Measurements from ENCODE around the gene S100A9.

Gene S100A9

DNA sequence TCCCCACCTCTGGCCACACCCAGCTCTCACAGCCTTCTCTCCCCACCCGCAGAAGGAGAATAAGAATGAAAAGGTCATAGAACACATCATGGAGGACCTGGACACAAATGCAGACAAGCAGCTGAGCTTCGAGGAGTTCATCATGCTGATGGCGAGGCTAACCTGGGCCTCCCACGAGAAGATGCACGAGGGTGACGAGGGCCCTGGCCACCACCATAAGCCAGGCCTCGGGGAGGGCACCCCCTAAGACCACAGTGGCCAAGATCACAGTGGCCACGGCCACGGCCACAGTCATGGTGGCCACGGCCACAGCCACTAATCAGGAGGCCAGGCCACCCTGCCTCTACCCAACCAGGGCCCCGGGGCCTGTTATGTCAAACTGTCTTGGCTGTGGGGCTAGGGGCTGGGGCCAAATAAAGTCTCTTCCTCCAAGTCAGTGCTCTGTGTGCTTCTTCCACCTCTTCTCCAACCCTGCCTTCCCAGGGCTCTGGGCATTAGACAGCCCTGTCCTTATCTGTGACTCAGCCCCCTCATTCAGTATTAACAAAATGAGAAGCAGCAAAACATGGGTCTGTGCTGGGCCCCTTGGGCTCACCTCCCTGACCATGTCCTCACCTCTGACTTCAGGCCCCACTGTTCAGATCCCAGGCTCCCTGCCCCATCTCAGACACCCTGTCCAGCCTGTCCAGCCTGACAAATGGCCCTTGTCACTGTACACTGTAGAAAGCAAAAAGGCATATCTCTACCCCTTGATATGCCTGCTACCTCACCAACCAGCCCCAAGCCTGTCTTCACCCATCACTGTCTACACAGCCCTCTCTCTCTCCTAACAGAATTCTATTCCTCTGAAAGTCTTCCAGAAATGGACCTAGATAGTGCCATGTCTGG is 3.2 kb downstream of the S100A9 start:
- H3K27me3 ChIP-seq (replicated peaks; ENCODE audit: control insufficient read depth, insufficient read depth, low read length) = no peaks in the 10 kb centered on the region; the same call in none of the 2 replicates
- no peak for DNase-seq (ENCODE audit: extremely low read depth, insufficient read length)
- H3K4me3 ChIP-seq (replicated peaks; ENCODE audit: low read depth, low read length) = no peak overlapping the region
- TF ChIP-seq, protein P1, sequence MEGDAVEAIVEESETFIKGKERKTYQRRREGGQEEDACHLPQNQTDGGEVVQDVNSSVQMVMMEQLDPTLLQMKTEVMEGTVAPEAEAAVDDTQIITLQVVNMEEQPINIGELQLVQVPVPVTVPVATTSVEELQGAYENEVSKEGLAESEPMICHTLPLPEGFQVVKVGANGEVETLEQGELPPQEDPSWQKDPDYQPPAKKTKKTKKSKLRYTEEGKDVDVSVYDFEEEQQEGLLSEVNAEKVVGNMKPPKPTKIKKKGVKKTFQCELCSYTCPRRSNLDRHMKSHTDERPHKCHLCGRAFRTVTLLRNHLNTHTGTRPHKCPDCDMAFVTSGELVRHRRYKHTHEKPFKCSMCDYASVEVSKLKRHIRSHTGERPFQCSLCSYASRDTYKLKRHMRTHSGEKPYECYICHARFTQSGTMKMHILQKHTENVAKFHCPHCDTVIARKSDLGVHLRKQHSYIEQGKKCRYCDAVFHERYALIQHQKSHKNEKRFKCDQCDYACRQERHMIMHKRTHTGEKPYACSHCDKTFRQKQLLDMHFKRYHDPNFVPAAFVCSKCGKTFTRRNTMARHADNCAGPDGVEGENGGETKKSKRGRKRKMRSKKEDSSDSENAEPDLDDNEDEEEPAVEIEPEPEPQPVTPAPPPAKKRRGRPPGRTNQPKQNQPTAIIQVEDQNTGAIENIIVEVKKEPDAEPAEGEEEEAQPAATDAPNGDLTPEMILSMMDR (IDR thresholded peaks at IDR 0.05; ENCODE audit: insufficient read depth, low read length, poor library complexity, severe bottlenecking) = no peak
- H3K36me3 ChIP-seq (ENCODE audit: control insufficient read depth, insufficient read depth, low read length) = no peaks in the 10 kb centered on the region

DNA sequence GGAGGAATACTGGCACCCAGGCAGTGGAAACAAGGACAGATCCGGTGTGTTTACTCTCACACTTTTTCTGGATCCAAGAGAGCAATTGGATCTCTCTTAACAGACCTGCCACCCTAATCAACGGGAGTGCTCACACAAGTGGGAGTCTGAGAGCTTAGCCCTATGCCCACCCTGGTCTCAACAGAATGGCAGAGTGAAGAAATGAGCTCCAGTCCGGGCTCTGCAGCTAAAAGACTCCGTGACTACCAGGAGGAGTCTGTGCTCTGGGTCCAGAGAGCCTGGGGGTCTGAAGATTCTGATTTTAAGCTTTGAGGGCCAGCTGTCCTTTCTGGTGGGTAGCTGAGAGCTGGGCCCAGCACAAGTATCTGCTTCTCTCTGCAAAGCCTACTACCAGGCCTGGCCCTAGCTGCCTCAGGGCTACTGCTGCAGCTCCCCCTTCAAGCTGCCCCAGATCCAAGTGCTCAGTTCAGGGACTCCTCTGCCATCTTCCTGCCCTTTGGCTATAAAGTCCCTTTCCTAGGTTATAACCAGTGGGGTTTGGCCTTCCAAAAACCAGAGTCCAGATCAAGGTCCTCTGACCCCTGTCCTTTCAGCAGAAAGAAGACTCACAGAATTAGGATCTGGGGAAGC is 3.9 kb downstream of the S100A9 start:
- Histone ChIP-seq H3K36me3 (ENCODE audit: control insufficient read depth, insufficient read depth, low read length) (no peaks in the 10 kb centered on the region), H3K27me3 (replicated peaks; ENCODE audit: control insufficient read depth, insufficient read depth, low read length) (no peaks in the 10 kb centered on the region; the same call in none of the 2 replicates), H3K4me3 (replicated peaks; ENCODE audit: low read depth, low read length) (no peak overlapping the region)
- TF ChIP-seq, protein P1 (IDR thresholded peaks at IDR 0.05; ENCODE audit: insufficient read depth, low read length, poor library complexity, severe bottlenecking) = no peak
- DNase-seq (ENCODE audit: extremely low read depth, insufficient read length) = no peak

DNA sequence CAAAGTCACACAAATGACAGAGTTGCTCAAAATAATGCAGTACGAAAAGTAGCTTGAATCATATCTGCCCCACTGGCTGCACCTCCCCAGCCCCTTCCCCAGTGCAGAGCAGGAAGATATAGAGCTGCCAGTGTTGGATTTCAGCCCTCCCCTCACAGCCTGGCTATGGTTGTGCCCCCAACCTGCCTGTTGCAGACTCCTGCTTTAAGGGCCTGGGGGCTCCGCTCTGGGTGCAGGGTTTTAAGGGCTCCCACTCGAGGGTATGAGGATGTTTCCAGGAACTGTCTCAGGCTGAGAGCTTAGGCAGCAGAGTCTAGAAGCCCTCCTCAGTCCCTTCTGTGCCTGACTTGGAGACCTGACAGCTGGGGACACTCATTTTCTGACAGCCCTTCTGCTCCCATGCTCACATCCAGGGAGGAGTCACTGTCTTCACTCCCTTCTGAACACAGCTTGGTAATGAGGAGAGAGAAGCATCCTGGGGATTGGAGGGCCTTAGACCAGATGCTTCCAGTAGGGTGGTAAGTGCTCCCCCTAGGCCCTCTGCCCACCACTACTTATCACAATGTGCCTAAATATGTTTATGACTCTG is 4.6 kb downstream of the S100A9 start:
- TF ChIP-seq, protein P1 (IDR thresholded peaks at IDR 0.05; ENCODE audit: insufficient read depth, low read length, poor library complexity, severe bottlenecking) = no peak
- Histone ChIP-seq H3K36me3 (ENCODE audit: control insufficient read depth, insufficient read depth, low read length) (no peaks in the 10 kb centered on the region), H3K27me3 (replicated peaks; ENCODE audit: control insufficient read depth, insufficient read depth, low read length) (no peaks in the 10 kb centered on the region; the same call in 1 of the 2 replicates), H3K4me3 (replicated peaks; ENCODE audit: low read depth, low read length) (no peak overlapping the region)
- no peak for DNase-seq (ENCODE audit: extremely low read depth, insufficient read length)

DNA sequence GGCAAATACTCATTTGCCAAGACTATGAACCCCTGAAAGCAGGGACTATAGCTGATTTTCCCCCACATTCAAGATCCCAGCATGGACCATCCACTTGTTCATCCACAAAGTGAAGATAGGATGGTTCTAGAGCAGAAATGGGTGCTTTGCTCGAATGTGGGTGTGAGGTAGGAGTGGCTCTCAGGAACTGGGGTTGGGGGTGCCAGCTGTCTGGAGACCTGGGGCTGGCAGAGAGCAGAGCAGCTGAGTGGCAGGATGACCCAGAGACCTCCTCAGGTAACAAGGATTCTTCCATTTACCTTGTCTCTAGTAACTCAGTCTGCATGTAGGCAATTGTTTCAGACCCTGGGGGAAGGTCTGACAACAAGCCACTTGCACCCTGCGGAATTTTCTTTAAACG is 6.0 kb downstream of the S100A9 start:
- DNase-seq (ENCODE audit: extremely low read depth, insufficient read length) = no peak
- Histone ChIP-seq H3K4me3 (replicated peaks; ENCODE audit: low read depth, low read length) (no peak overlapping the region), H3K36me3 (ENCODE audit: control insufficient read depth, insufficient read depth, low read length) (no peaks in the 10 kb centered on the region), H3K27me3 (replicated peaks; ENCODE audit: control insufficient read depth, insufficient read depth, low read length) (no peaks in the 10 kb centered on the region; the same call in 1 of the 2 replicates)
- TF ChIP-seq, protein P1 (IDR thresholded peaks at IDR 0.05; ENCODE audit: insufficient read depth, low read length, poor library complexity, severe bottlenecking) = no peak

- Histone ChIP-seq H3K36me3 (ENCODE audit: control insufficient read depth, insufficient read depth, low read length) (no peaks in the 10 kb centered on the region), H3K4me3 (replicated peaks; ENCODE audit: low read depth, low read length) (no peak overlapping the region), H3K27me3 (replicated peaks; ENCODE audit: control insufficient read depth, insufficient read depth, low read length) (no peaks in the 10 kb centered on the region; the same call in none of the 2 replicates)
- TF ChIP-seq, protein P1 (IDR thresholded peaks at IDR 0.05; ENCODE audit: insufficient read depth, low read length, poor library complexity, severe bottlenecking) = no peak
- DNase-seq (ENCODE audit: extremely low read depth, insufficient read length) = no peak
Measured at GRCh38 chr1:153364156-153364555, 6.5 kb downstream of the S100A9 start.

Measured in GM06990 (cell line).